Lower leg skin (tissue), 4 donors: Measurements from ENCODE around the gene TTC21A. TPM values are rescaled to one million over a fixed set of nuclear protein-coding genes. Genes with fewer than 3 reads are reported as not detected.
A peak's percentile ranks its signal among the peaks of the same experiment; 100 is the strongest.

Experiments used
- DNase-seq, 2 donors: peaks; one replicate each; pipeline ENCODE4 v3.0.0-alpha.2; 2019; ENCODE audit warnings: low spot score in 2 of 2
- H3K4me3 ChIP-seq: fragments of 200-600 bp; sonication (generic); 2 replicates; pipeline ENCODE4 v1.5.1; 2017; ENCODE audit warnings: mild to moderate bottlenecking, low read depth; ENCODE audit not compliant: poor library complexity, severe bottlenecking
- CTCF ChIP-seq, 3 donors: fragments of 450-650 bp; IDR thresholded peaks; one replicate each; pipeline ENCODE4 v1.5.1; 2016; ENCODE audit warnings: antibody characterized with exemption in 3 of 3, mild to moderate bottlenecking in 3 of 3, moderate library complexity in 2 of 3
- POLR2A ChIP-seq, 2 donors: fragments of 450-650 bp; IDR thresholded peaks; one replicate each; pipeline ENCODE4 v1.6.1; 2016 to 2017; ENCODE audit warnings: antibody characterized with exemption in 2 of 2, mild to moderate bottlenecking in 1 of 2, moderate library complexity in 1 of 2
- WGBS, 2 donors: methylation state at CpG; one replicate each; pipeline ENCODE4 v1.1.5; 2018; 5-methylcytosine and 5-hydroxymethylcytosine counted together
- intact Hi-C: fragments of 100-400 bp; cut with DNase I; formaldehyde crosslinking; loops from one replicate; pipeline ENCODE4 v1.15.0; 2023; ENCODE audit warnings: low total_unique reads
- total RNA-seq, 4 donors: library from RNA; depleted of rRNA; stranded (reverse); fragments of >200 nt; gene quantifications; one replicate each; pipeline ENCODE4 v1.1.0, GENCODE V29; 2016

The TTC21A gene
- total RNA-seq, 4 donors from 2014 or later: 2.7 to 5.6 (median 4.9) TPM

GRCh38 chr3:39099242-39099641, 8.2 kb upstream of the TTC21A start:
- DNase-seq: no peak
- no peak overlapping the region for H3K4me3 ChIP-seq
- TF ChIP-seq CTCF (IDR thresholded peaks at IDR 0.05): no peak
- no peak for TF ChIP-seq POLR2A (IDR thresholded peaks at IDR 0.05)
- intact Hi-C loops: no loop called here
- WGBS, 2 donors: 67 to 90% methylated on average over 1 of the region's 1 CpG

GRCh38 chr3:39099738-39100499, 7.6 kb upstream of the TTC21A start:
- no peak for TF ChIP-seq CTCF (IDR thresholded peaks at IDR 0.05)
- no peak for TF ChIP-seq POLR2A (IDR thresholded peaks at IDR 0.05)
- intact Hi-C loops: no loop called here
- WGBS, 2 donors: 91 to 96% methylated on average over 2 of the region's 2 CpGs
- DNase-seq: peak in 1 of 2 donors; percentile 74
- H3K4me3 ChIP-seq: no peak overlapping the region

GRCh38 chr3:39100500-39100886, 7.0 kb upstream of the TTC21A start:
- DNase-seq: peak in 1 of 2 donors; percentile 78
- no peak for TF ChIP-seq POLR2A (IDR thresholded peaks at IDR 0.05)
- no peak for TF ChIP-seq CTCF (IDR thresholded peaks at IDR 0.05)
- 85 to 88% methylated on average over 8 to 9 of the region's 9 CpGs for WGBS, 2 donors
- no peak overlapping the region for H3K4me3 ChIP-seq
- intact Hi-C loops: no loop called here

- no peak for TF ChIP-seq POLR2A (IDR thresholded peaks at IDR 0.05)
- TF ChIP-seq CTCF (IDR thresholded peaks at IDR 0.05): no peak
- intact Hi-C loops: no loop called here
- WGBS, 2 donors: 80 to 85% methylated on average over 5 of the region's 5 CpGs
- no peak overlapping the region for H3K4me3 ChIP-seq
- peak in 1 of 2 donors; percentile 69 for DNase-seq
Measured at GRCh38 chr3:39101022-39101689, 6.3 kb upstream of the TTC21A start.

- intact Hi-C loops: no loop called here
- peak in 1 of 2 donors; percentile 77 for DNase-seq
- TF ChIP-seq POLR2A (IDR thresholded peaks at IDR 0.05) (no peak), CTCF (IDR thresholded peaks at IDR 0.05) (no peak)
- 91 to 97% methylated on average over 8 of the region's 8 CpGs for WGBS, 2 donors
- H3K4me3 ChIP-seq: no peak overlapping the region
Measured at GRCh38 chr3:39102504-39103323, 4.8 kb upstream of the TTC21A start.
